HCT116 (cell line): ENCODE results near the gene TBL1X.
"Not testable (repeated sequence)": the region's sequence is repeated elsewhere in the genome, so short reads cannot be mapped to it uniquely, and the experiment has no call there.

Experiments used
- CBX3 ChIP-seq: IDR thresholded peaks from 2 replicates; pipeline ENCODE4 v1.6.1; 2012; ENCODE audit warnings: low read depth
- CEBPB ChIP-seq: IDR thresholded peaks from 2 replicates; pipeline ENCODE4 v1.6.1; 2012; ENCODE audit warnings: low read depth
- CTCF ChIP-seq, 3 experiments: fragments of 200-600 bp in 1 of 3; sonication (generic) in 1 of 3; IDR thresholded peaks in 2 of 3; conservative IDR thresholded peaks in 1 of 3; 2 replicates each; pipeline ENCODE4 v1.5.1; 2012 to 2017; ENCODE audit warnings: low read depth in 2 of 3, low read length in 2 of 3, antibody characterized with exemption in 1 of 3, borderline replicate concordance in 1 of 3, control low read depth in 1 of 3, mild to moderate bottlenecking in 1 of 3, mixed read lengths in 1 of 3, mixed run types in 1 of 3, moderate library complexity in 1 of 3; ENCODE audit not compliant: insufficient read depth in 1 of 3
- EZH2 ChIP-seq: fragments of 200-600 bp; sonication (generic); IDR thresholded peaks from 2 replicates; pipeline ENCODE4 v1.6.1; 2017; ENCODE audit warnings: antibody characterized with exemption, mixed run types
- EZH2phosphoT487 ChIP-seq: fragments of 200-600 bp; IDR thresholded peaks from 2 replicates; pipeline ENCODE4 v1.6.1; 2018; ENCODE audit warnings: antibody characterized with exemption, borderline replicate concordance
- JUND ChIP-seq: IDR thresholded peaks from 2 replicates; pipeline ENCODE4 v1.6.1; 2012
- POLR2A ChIP-seq: IDR thresholded peaks from 2 replicates; pipeline ENCODE4 v1.7.0; 2011; ENCODE audit warnings: borderline replicate concordance; ENCODE audit not compliant: insufficient read depth, insufficient read length; ENCODE audit errors: extremely low read depth
- POLR2AphosphoS5 ChIP-seq: IDR thresholded peaks from 2 replicates; pipeline ENCODE4 v1.6.1; 2011; ENCODE audit warnings: mild to moderate bottlenecking, low read depth, low read length, moderate library complexity
- RAD21 ChIP-seq: IDR thresholded peaks from 2 replicates; pipeline ENCODE4 v1.6.1; 2012; ENCODE audit warnings: low read depth, mild to moderate bottlenecking
- REST ChIP-seq: IDR thresholded peaks from 2 replicates; pipeline ENCODE4 v1.6.1; 2012; ENCODE audit warnings: low read depth
- SIN3A ChIP-seq: IDR thresholded peaks from 2 replicates; pipeline ENCODE4 v1.6.1; 2012; ENCODE audit warnings: low read depth
- ZBTB33 ChIP-seq: IDR thresholded peaks from 2 replicates; pipeline ENCODE4 v1.6.1; 2011; ENCODE audit warnings: mild to moderate bottlenecking, low read length, moderate library complexity; ENCODE audit not compliant: insufficient replicate concordance; ENCODE audit errors: extremely low read depth
- ZFX ChIP-seq: fragments of 450-650 bp; IDR thresholded peaks from 2 replicates; pipeline ENCODE4 v1.6.1; 2017
- ZNF274 ChIP-seq: fragments of 200-500 bp; sonication (Bioruptor generic); IDR thresholded peaks from 2 replicates; pipeline ENCODE4 v1.6.1; 2014; ENCODE audit warnings: mild to moderate bottlenecking, low read depth, low read length, inconsistent platforms

- TF ChIP-seq REST; POLR2A; CTCF (IDR thresholded peaks at IDR 0.05 in 2 of 3, conservative IDR thresholded peaks at IDR 0.05 in 1 of 3; ENCODE audit: borderline replicate concordance in 1 of 3, insufficient read depth in 1 of 3, low read depth in 2 of 3, low read length in 2 of 3); CEBPB; POLR2AphosphoS5; EZH2phosphoT487; ZNF274; EZH2; RAD21; ZBTB33; CBX3; ZFX; SIN3A; JUND: not testable (repeated sequence)
Measured at GRCh38 chrX:9475417-9475816, 10.6 kb downstream of the TBL1X start.
